SK-N-SH treated with all-trans-retinoic acid at 6 μM for 48 hours (cell line): ENCODE data around the gene ELK1.

Experiments used
- ATAC-seq: fragments of 200-7000 bp; cut with Tn5 transposase; 3 replicates; pipeline ENCODE4 v1.9.1; 2020; ENCODE audit warnings: mild to moderate bottlenecking, moderate library complexity
- ARNTL ChIP-seq: fragments of 450-650 bp; formaldehyde crosslinking; IDR thresholded peaks from 2 replicates; pipeline ENCODE4 v1.5.0; 2020; ENCODE audit warnings: low read depth, mild to moderate bottlenecking, moderate library complexity, borderline replicate concordance
- BACH2 ChIP-seq: fragments of 250-450 bp; sonication (Bioruptor Pico); IDR thresholded peaks from 2 replicates; pipeline ENCODE4 v1.9.0; 2021; ENCODE audit warnings: mild to moderate bottlenecking, borderline replicate concordance
- CREB5 ChIP-seq: fragments of 250-450 bp; sonication (Bioruptor Pico); IDR thresholded peaks from 2 replicates; pipeline ENCODE4 v1.5.1; 2020; ENCODE audit warnings: low read depth, mild to moderate bottlenecking, moderate library complexity
- CSDC2 ChIP-seq: fragments of 250-450 bp; sonication (Bioruptor Pico); IDR thresholded peaks from 2 replicates; pipeline ENCODE4 v1.5.0; 2020; ENCODE audit warnings: mild to moderate bottlenecking, moderate library complexity
- CSRNP3 ChIP-seq: fragments of 250-450 bp; sonication (Bioruptor Pico); IDR thresholded peaks from 2 replicates; pipeline ENCODE4 v1.5.1; 2021; ENCODE audit warnings: mild to moderate bottlenecking, moderate library complexity
- ESRRG ChIP-seq: fragments of 250-450 bp; sonication (Bioruptor Pico); IDR thresholded peaks from 2 replicates; pipeline ENCODE4 v1.6.1; 2021; ENCODE audit warnings: mild to moderate bottlenecking
- GLIS3 ChIP-seq: fragments of 250-450 bp; sonication (Bioruptor Pico); IDR thresholded peaks from 2 replicates; pipeline ENCODE4 v1.5.0; 2020; ENCODE audit warnings: mild to moderate bottlenecking, moderate library complexity
- ISL1 ChIP-seq: fragments of 250-450 bp; sonication (Bioruptor Pico); IDR thresholded peaks from 2 replicates; pipeline ENCODE4 v2.1.2; 2022; ENCODE audit warnings: mild to moderate bottlenecking, moderate library complexity
- OSR1 ChIP-seq: fragments of 250-450 bp; sonication (Bioruptor Pico); IDR thresholded peaks from 2 replicates; pipeline ENCODE4 v1.8.0; 2022; ENCODE audit warnings: moderate library complexity, mild to moderate bottlenecking, inconsistent platforms
- PPARA ChIP-seq: fragments of 250-450 bp; sonication (Bioruptor Pico); IDR thresholded peaks from 2 replicates; pipeline ENCODE4 v1.5.0; 2020; ENCODE audit warnings: mild to moderate bottlenecking, borderline replicate concordance
- RARB ChIP-seq: fragments of 250-450 bp; sonication (Bioruptor Pico); IDR thresholded peaks from 2 replicates; pipeline ENCODE4 v1.8.0; 2021; ENCODE audit warnings: mild to moderate bottlenecking, moderate library complexity
- SNAI2 ChIP-seq: fragments of 250-450 bp; sonication (Bioruptor Pico); IDR thresholded peaks from 2 replicates; pipeline ENCODE4 v1.5.0; 2020; ENCODE audit warnings: mild to moderate bottlenecking, moderate library complexity
- TCF4 ChIP-seq: fragments of 250-450 bp; sonication (Bioruptor Pico); IDR thresholded peaks from 2 replicates; pipeline ENCODE4 v1.8.0; 2021; ENCODE audit warnings: mild to moderate bottlenecking, moderate library complexity, borderline replicate concordance
- TOX ChIP-seq: fragments of 250-450 bp; sonication (Bioruptor Pico); IDR thresholded peaks from 2 replicates; pipeline ENCODE4 v1.8.0; 2021; ENCODE audit warnings: mild to moderate bottlenecking, moderate library complexity, borderline replicate concordance
- TSHZ2 ChIP-seq: fragments of 250-450 bp; sonication (Bioruptor Pico); IDR thresholded peaks from 2 replicates; pipeline ENCODE4 v1.5.0; 2020; ENCODE audit warnings: mild to moderate bottlenecking, moderate library complexity
- ZC3H10 ChIP-seq: fragments of 250-450 bp; sonication (Bioruptor Pico); IDR thresholded peaks from 2 replicates; pipeline ENCODE4 v1.5.1; 2021; ENCODE audit warnings: mild to moderate bottlenecking, moderate library complexity
- ZFP3 ChIP-seq: fragments of 250-450 bp; sonication (Bioruptor Pico); IDR thresholded peaks from 2 replicates; pipeline ENCODE4 v1.5.0; 2020; ENCODE audit warnings: mild to moderate bottlenecking, moderate library complexity
- ZFP30 ChIP-seq: fragments of 450-650 bp; formaldehyde crosslinking; IDR thresholded peaks from 2 replicates; pipeline ENCODE4 v1.5.0; 2022; ENCODE audit warnings: mild to moderate bottlenecking, moderate library complexity
- ZNF565 ChIP-seq: fragments of 450-650 bp; formaldehyde crosslinking; conservative IDR thresholded peaks from 2 replicates; pipeline ENCODE4 v1.5.0; 2020; ENCODE audit warnings: low read depth, mild to moderate bottlenecking, moderate library complexity
- ZNF70 ChIP-seq: fragments of 450-650 bp; formaldehyde crosslinking; IDR thresholded peaks from 2 replicates; pipeline ENCODE4 v1.5.0; 2020; ENCODE audit warnings: mild to moderate bottlenecking, moderate library complexity
- ZNF8 ChIP-seq: fragments of 450-650 bp; formaldehyde crosslinking; IDR thresholded peaks from 2 replicates; pipeline ENCODE4 v1.5.0; 2020; ENCODE audit warnings: mild to moderate bottlenecking, moderate library complexity
- TF ChIP-seq, protein P1 (sequence below): fragments of 250-450 bp; sonication (Bioruptor Pico); IDR thresholded peaks from 2 replicates; pipeline ENCODE4 v1.8.0; 2021; ENCODE audit warnings: low read depth, mild to moderate bottlenecking, moderate library complexity, borderline replicate concordance

ELK1 gene

DNA sequence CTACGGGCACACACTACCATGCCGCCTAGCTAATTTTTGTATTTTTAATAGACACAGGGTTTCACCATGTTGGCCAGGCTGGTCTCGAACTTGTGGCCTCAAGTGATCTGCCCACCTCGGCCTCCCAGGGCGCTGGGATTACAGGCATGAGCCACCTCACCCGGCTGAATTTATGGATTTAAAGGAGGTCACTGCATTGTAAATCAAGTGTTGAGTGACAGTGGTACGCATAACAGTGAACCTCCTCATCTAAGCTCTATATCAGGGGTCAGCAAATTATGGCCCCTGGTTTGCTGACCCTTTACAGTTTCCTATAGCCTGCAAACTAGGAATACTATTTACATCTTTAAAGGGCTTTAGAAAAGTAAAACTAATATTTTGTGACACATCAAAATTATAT lies 11.2 kb upstream of the ELK1 start:
- no peak for ATAC-seq
- TF ChIP-seq TOX (CRISPR knock-in tag), result no peak
- no peak for TF ChIP-seq ZNF70 (CRISPR knock-in tag)
- no peak for TF ChIP-seq ZFP3
- TF ChIP-seq PPARA, result no peak
- TF ChIP-seq ZNF565, result no peak
- no peak for TF ChIP-seq ZNF8 (CRISPR knock-in tag)
- no peak for TF ChIP-seq BACH2 (CRISPR knock-in tag)
- no peak for TF ChIP-seq ZC3H10 (CRISPR knock-in tag)
- TF ChIP-seq CSRNP3 (CRISPR knock-in tag), result no peak
- no peak for TF ChIP-seq OSR1
- TF ChIP-seq CSDC2 (CRISPR knock-in tag), result no peak
- TF ChIP-seq ARNTL (CRISPR knock-in tag), result no peak
- TF ChIP-seq GLIS3 (CRISPR knock-in tag), result no peak
- TF ChIP-seq ESRRG, result no peak
- no peak for TF ChIP-seq ZFP30 (CRISPR knock-in tag)
- no peak for TF ChIP-seq RARB (CRISPR knock-in tag)
- no peak for TF ChIP-seq CREB5
- no peak for TF ChIP-seq TCF4

GRCh38 chrX:47659421-47659726 lies 9.0 kb upstream of the ELK1 start:
- ATAC-seq, result no peak
- TF ChIP-seq ZFP3 (no peak), CREB5 (no peak), ZFP30 (CRISPR knock-in tag) (no peak), CSDC2 (CRISPR knock-in tag) (no peak), ISL1 (CRISPR knock-in tag) (no peak), ESRRG (no peak), BACH2 (CRISPR knock-in tag) (no peak), TOX (CRISPR knock-in tag) (no peak), TCF4 (no peak), ZNF565 (no peak), CSRNP3 (CRISPR knock-in tag) (no peak), GLIS3 (CRISPR knock-in tag) (no peak)

GRCh38 chrX:47658684-47659420 lies 8.5 kb upstream of the ELK1 start, which contains the start of gene UXT:
UXT (minus strand) TSS chrX:47659180; CDS start chrX:47658927, 253 bp downstream.
- TF ChIP-seq ZFP30 (CRISPR knock-in tag), result no peak
- ATAC-seq, result peak; percentile 94

- TF ChIP-seq CREB5 (no peak), TCF4 (no peak), OSR1 (no peak), ZFP30 (CRISPR knock-in tag) (no peak), ISL1 (CRISPR knock-in tag) (no peak), GLIS3 (CRISPR knock-in tag) (no peak), TSHZ2 (CRISPR knock-in tag) (no peak), SNAI2 (CRISPR knock-in tag) (no peak), BACH2 (CRISPR knock-in tag) (no peak), CSDC2 (CRISPR knock-in tag) (no peak), ZNF565 (no peak), ESRRG (no peak), CSRNP3 (CRISPR knock-in tag) (no peak), PPARA (no peak)
- TF ChIP-seq, protein P1, sequence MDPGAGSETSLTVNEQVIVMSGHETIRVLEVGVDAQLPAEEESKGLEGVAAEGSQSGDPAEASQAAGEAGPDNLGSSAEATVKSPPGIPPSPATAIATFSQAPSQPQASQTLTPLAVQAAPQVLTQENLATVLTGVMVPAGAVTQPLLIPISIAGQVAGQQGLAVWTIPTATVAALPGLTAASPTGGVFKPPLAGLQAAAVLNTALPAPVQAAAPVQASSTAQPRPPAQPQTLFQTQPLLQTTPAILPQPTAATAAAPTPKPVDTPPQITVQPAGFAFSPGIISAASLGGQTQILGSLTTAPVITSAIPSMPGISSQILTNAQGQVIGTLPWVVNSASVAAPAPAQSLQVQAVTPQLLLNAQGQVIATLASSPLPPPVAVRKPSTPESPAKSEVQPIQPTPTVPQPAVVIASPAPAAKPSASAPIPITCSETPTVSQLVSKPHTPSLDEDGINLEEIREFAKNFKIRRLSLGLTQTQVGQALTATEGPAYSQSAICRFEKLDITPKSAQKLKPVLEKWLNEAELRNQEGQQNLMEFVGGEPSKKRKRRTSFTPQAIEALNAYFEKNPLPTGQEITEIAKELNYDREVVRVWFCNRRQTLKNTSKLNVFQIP, result no peak
- no peak for ATAC-seq
Measured at GRCh38 chrX:47658301-47658683, 7.9 kb upstream of the ELK1 start.
